AG09309 (cell line): Measurements from ENCODE around the gene AMBRA1.

ENCODE experiments used
- DNase-seq: peaks from one replicate; pipeline ENCODE4 v3.0.0-alpha.2; 2010; ENCODE audit warnings: low read depth
- H3K4me3 ChIP-seq: 2 replicates; pipeline ENCODE4 v1.5.1; 2011; ENCODE audit warnings: mild to moderate bottlenecking, low read depth, low read length, moderate library complexity; ENCODE audit not compliant: control insufficient read depth
- TF ChIP-seq, protein P1 (sequence below): IDR thresholded peaks from 2 replicates; pipeline ENCODE4 v1.5.1; 2011; ENCODE audit warnings: mild to moderate bottlenecking, low read depth, low read length, inconsistent platforms; ENCODE audit not compliant: insufficient read depth, control insufficient read depth; ENCODE audit errors: missing control alignments

Gene AMBRA1

DNA sequence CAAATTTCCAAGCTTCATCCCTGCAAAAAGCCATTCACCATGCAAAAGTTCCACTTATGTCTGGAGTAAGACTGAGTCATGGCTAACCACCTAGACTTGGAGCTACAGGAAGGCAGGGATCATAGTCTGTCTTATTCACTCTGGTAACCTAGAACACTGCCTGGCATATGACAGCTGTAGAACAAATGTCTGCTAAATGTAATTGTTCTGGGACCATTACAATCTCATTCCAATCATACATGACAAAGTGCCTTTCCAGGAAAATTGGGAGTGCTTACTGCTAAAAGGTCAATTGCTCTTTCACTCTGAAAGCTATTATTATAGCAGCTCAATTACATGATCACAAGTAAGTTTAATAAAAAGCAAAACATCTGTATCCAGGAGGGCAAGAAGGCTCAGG, 103.2 kb downstream of the AMBRA1 start:
- TF ChIP-seq, protein P1, sequence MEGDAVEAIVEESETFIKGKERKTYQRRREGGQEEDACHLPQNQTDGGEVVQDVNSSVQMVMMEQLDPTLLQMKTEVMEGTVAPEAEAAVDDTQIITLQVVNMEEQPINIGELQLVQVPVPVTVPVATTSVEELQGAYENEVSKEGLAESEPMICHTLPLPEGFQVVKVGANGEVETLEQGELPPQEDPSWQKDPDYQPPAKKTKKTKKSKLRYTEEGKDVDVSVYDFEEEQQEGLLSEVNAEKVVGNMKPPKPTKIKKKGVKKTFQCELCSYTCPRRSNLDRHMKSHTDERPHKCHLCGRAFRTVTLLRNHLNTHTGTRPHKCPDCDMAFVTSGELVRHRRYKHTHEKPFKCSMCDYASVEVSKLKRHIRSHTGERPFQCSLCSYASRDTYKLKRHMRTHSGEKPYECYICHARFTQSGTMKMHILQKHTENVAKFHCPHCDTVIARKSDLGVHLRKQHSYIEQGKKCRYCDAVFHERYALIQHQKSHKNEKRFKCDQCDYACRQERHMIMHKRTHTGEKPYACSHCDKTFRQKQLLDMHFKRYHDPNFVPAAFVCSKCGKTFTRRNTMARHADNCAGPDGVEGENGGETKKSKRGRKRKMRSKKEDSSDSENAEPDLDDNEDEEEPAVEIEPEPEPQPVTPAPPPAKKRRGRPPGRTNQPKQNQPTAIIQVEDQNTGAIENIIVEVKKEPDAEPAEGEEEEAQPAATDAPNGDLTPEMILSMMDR = no peak
- no peak for DNase-seq
- no peak overlapping the region for H3K4me3 ChIP-seq

DNA sequence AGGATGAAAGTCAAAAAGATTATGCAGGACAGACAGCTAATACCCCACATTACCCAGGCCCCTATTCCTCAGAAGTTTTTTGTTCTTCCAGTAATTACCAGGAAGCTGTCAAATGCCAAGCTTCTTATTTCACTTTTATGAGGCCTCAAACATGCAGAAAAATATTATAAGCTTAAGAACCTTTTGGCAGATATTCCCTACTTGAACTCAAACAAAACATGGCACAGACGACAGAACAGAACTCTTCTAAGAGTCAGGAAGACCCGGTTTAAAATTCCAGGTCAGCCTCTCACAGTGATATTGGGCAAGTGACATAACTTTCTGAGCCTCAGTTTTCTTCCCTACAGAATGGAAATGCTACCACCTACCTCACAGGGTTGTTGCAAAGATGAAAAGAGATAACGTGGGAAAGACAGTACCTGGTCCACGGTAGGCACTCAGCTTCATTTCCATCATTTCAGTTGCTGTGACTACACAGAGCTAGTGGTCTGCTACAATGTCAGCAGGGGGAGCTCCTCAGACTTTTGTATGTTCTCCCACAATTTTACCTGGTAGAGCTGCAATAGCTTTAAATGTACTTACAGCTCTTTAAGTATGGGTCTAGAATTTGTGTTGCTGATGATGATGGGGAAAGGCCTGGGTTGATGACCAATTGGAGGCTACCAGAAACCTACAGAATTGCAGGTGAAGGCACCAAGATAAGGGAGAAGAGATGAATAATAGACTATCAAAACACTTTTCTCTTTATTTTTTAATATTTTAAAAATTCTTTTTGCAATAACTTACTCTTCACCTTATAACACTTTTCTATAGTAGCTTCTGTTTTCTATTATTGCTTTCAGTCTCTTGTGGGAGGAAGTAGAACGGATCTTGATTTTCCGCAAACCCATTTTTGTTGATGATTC, 103.9 kb downstream of the AMBRA1 start:
- peak; percentile 55 for DNase-seq
- TF ChIP-seq, protein P1 = peak; percentile 48
- H3K4me3 ChIP-seq = no peak overlapping the region

DNA sequence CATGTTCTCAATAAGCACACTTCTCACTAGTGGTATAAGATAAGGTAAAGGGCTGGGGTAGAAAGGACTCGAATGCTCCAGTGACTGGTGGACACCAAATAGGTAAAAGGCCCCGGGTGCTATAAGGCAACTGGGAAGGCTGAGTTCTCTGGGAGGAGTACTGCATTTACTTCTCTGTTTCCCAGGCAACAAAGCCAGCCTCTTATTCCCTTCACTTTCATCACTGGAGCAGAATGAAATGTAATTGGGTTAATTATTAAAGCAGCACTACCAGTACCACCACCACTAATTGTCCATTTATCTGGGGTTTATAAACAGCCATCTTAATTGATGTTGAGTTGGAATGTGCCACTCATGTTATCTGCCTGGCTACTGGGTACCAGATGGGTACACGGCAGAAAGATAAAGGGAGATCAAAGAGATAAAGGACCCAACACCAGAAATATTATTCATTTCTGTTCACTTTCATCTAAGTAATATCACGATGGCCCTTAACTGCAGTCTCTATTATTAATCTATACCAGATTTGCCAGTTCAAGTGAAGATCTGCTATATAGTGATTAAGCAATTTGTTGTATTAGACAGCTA, 107.9 kb downstream of the AMBRA1 start:
- no peak for DNase-seq
- TF ChIP-seq, protein P1 = no peak
- no peak overlapping the region for H3K4me3 ChIP-seq

DNA sequence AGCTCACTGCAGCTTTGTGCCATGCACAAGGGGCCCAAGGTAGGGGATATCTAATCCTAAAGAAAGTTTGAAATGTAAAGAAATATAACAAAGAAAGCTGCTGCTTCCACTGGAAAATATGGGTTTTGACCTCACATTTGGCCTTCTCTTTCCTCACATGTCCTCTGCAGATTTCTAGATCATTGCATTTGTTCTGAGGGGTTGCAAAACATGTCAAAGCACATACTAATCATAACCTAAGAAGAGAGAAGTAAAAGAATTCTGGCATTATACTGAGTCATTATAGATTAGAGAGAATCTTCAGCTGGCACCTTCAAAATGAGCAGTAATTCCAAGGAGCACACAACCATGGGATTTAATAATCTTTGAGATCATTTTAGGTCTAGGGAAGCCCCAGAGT, 109.7 kb downstream of the AMBRA1 start:
- TF ChIP-seq, protein P1 = no peak
- no peak overlapping the region for H3K4me3 ChIP-seq
- DNase-seq = no peak

DNA sequence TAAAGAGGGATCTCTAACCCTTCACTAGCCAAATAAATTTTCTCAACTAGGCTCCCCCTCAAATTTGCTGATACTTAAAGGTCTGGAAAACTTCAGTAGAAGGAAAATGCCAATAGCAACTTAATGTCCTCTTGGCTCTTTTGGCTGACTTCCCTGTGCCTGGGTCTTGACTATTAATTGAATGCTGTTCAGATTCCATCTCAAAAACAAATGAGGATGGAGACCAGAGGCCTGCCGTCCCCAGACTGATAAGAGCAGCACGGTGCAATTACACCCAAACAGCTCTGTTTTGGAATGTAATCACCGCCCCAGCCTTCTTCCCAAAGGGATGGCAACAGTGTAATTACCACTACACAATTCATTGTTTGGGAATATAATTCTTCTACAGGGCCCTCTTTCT, 112.9 kb downstream of the AMBRA1 start:
- TF ChIP-seq, protein P1 = no peak

DNA sequence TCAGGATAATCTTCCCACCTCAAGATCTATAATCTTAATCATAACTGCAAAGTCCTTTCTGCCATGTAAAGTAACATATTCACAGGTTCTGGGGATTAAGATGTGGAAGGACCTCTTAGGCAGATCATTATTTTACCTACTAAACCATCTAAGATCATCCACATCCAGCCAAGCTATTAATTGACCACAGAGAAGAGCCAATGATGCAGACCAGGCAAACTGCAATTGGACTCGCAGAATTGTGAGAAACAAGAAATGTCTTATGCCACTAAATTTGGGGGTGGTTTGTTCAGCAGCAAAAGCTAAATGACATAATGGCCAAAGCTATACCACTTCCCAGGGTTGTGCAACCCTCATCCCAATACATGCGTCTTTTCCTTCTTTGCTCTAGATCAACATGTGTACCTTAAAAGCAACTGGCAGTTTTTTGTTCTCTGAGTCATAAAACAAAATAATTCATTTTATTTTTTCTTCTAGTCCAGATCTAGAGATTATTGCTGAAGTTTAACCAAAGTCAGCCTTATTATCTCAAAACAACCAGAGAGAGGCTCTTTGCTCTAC, 113.6 kb downstream of the AMBRA1 start:
- H3K4me3 ChIP-seq = no peak overlapping the region
- DNase-seq = no peak
- TF ChIP-seq, protein P1 = no peak

More for the DNA sequence above, 112.9 kb downstream of the AMBRA1 start:
- no peak overlapping the region for H3K4me3 ChIP-seq
- DNase-seq = no peak
